ENCODE results near the gene SMIM41.

DNA sequence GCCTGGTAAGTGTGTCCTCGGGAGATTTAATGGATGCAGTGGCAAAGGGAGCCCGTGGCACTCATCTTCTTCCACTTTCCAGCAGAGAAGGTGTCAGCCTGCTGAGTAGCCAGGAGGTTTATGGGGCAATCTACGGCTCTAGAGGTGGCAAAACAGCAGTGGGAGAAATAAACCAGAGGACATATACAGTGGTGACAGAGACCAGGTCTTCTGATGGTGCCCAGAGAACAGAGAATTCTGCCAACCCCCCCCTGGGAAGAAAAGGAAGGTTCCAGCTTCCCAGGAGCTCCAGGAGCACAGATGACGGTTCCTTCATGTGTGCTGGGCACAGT lies 43.0 kb downstream of the SMIM41 start:
- TF ChIP-seq, protein P1, sequence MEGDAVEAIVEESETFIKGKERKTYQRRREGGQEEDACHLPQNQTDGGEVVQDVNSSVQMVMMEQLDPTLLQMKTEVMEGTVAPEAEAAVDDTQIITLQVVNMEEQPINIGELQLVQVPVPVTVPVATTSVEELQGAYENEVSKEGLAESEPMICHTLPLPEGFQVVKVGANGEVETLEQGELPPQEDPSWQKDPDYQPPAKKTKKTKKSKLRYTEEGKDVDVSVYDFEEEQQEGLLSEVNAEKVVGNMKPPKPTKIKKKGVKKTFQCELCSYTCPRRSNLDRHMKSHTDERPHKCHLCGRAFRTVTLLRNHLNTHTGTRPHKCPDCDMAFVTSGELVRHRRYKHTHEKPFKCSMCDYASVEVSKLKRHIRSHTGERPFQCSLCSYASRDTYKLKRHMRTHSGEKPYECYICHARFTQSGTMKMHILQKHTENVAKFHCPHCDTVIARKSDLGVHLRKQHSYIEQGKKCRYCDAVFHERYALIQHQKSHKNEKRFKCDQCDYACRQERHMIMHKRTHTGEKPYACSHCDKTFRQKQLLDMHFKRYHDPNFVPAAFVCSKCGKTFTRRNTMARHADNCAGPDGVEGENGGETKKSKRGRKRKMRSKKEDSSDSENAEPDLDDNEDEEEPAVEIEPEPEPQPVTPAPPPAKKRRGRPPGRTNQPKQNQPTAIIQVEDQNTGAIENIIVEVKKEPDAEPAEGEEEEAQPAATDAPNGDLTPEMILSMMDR (IDR thresholded peaks at IDR 0.05), result no peak
- TF ChIP-seq POLR2AphosphoS5 (IDR thresholded peaks at IDR 0.05; ENCODE audit: insufficient read depth in 1 of 2, low read depth in 1 of 2), result no peak
